ENCODE results near the gene FBXW5.

Gene FBXW5

DNA sequence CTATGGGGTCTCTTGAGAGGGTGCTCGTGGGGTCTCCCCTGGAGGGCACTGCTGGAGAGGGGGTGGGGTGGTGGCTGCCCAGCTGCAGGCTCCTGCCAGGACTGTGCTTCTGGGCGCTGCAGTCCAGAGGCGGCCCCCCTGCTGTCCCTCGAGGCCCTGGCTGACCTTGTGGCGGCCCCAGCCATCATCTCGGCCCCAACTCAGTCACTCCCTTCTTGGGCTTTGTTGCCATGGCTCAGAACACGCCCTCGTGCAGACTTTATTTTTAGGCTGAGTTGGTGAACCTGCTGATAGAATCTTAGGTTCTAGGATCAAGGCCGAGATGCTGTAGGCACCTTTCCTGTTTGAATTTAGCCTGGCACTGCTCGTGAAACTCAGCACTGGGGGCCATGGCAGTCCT lies 22.8 kb downstream of the FBXW5 start:
- Mint-ChIP-seq H3K9me3 (no peaks in the 10 kb centered on the region), H3K4me3 (no peak overlapping the region), H3K4me1 (peaks cover 4% of the 10 kb centered on the region), H3K36me3 (peaks cover 6% of the 10 kb centered on the region), H3K27ac (no peak overlapping the region), H3K27me3 (no peaks in the 10 kb centered on the region)

DNA sequence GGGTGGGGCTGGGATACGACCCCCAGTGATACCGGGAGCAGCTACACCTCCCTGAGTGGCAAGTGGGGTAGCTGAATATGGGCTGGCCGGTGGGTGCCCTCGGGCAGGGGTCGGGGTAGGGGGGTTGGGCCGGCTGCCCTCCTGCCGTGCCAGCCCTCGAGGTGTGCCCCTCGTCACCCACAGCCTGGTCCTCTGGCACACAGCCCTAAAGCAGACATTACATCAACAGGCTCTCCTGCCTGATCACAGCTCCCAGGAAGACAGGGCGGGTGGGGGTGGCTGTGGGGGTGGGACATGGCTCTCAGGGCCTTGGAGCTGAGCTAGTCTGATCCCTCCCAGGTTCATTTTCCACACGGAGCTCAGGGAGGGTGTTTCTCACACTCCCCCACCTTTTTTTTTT lies 23.2 kb downstream of the FBXW5 start:
- H3K9me3 Mint-ChIP-seq = no peaks in the 10 kb centered on the region
- peaks cover 6% of the 10 kb centered on the region for H3K36me3 Mint-ChIP-seq
- H3K4me1 Mint-ChIP-seq = peaks cover 4% of the 10 kb centered on the region
- H3K27me3 Mint-ChIP-seq = no peaks in the 10 kb centered on the region
- no peak overlapping the region for H3K4me3 Mint-ChIP-seq
- no peak overlapping the region for H3K27ac Mint-ChIP-seq

DNA sequence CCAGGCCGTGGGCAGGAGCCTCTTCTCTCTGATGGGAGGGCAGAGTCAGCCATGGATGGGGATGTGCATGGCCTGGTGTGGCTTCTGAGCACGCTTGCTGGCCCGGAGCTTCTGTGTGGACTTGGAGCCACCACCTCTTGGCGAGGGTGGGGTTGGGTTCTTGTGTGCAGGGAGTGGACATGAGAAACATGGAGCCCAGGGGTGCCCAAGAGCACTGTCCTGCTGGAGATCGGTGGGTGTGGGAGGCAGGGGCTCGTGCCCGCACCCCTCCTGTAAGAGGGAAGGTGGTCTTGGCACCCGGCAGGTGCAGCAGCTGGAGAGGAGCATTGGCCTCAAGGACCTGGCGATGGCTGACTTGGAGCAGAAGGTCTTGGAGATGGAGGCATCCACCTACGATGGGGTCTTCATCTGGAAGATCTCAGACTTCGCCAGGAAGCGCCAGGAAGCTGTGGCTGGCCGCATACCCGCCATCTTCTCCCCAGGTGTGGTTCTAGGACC lies 23.8 kb downstream of the FBXW5 start:
- Mint-ChIP-seq H3K9me3 (no peaks in the 10 kb centered on the region), H3K27me3 (no peaks in the 10 kb centered on the region), H3K27ac (peak overlapping the region; percentile 41), H3K36me3 (peaks cover 6% of the 10 kb centered on the region), H3K4me3 (no peak overlapping the region), H3K4me1 (peaks cover 4% of the 10 kb centered on the region)

DNA sequence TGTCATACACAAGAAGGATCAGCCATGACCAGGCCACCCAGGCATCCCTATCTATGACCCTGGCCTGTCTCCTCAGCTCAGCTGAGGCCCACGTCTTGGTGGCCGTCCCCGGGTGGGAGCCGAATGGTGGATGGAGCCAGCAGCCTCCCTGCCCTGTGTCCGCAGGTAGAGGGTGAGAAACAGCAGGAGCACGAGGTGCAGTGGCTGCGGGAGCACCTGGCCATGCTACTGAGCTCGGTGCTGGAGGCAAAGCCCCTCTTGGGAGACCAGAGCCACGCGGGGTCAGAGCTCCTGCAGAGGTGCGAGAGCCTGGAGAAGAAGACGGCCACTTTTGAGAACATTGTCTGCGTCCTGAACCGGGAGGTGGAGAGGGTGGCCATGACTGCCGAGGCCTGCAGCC lies 24.5 kb downstream of the FBXW5 start:
- H3K27ac Mint-ChIP-seq = no peak overlapping the region
- no peaks in the 10 kb centered on the region for H3K27me3 Mint-ChIP-seq
- H3K36me3 Mint-ChIP-seq = peaks cover 6% of the 10 kb centered on the region

DNA sequence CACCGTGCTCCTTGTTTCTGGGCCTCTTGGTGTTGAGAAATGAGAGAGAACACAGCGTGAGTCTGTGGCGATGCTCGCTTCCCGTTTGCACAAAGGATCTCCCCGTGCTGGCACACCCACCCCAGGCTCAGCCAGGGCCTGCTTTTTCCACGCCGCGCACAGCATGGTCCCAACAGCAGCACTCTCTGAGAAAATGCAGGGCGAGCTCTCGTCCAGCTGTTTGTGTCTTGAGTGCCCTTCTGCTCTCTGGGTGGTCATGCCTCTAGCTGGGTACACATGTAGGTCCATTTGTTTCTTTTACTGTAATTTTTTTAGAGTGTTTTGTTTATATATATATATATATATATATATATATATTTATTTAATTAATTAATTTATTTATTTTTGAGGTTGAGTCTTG lies 26.6 kb downstream of the FBXW5 start:
- Mint-ChIP-seq H3K27me3 (no peaks in the 10 kb centered on the region), H3K4me3 (no peak overlapping the region), H3K9me3 (no peaks in the 10 kb centered on the region), H3K27ac (no peak overlapping the region), H3K4me1 (peaks cover 7% of the 10 kb centered on the region), H3K36me3 (peaks cover 4% of the 10 kb centered on the region)

More for the DNA sequence above, 24.5 kb downstream of the FBXW5 start:
- Mint-ChIP-seq H3K4me1 (peaks cover 4% of the 10 kb centered on the region), H3K9me3 (no peaks in the 10 kb centered on the region), H3K4me3 (no peak overlapping the region)

DNA sequence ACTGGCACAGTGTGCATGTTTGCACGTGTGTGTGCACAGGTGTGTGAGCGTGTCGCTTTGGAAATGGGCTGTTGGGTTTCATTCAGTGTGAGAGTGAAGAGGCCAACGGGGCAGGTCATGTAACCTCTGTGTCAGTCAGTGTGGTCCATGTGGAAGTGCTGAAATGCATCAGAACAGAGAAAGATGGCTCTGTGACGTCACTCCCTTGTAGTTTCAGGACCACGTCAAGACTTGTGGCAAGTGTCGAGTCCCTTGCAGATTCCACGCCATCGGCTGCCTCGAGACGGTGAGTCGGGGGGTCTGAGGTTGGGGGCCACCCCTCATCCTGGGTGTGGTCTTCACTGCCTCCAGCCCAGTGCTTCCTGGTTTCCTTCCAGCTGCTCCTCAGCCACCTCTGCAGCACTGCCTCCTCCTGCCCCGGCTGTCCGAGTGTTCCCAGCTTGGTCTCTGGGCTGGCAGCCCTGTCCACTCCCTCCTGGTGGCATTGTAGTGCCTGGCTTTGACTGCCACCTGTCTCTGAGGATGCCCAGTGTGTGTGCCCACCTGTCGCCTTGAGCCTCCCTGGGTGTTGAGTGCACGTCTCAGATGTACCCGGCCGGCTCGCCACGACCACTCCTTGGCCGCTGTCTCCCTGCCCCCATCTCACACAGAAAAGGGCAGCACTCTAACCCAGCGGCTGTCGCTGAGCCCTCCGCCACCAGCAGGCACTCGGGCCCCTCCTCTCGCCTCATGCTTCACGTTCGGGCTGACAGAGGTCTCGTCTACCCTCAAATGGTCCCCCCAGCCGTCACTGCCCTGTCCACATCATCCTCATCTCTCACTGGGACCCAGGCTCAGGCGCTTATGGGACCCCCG lies 28.0 kb downstream of the FBXW5 start:
- H3K4me3 Mint-ChIP-seq = no peak overlapping the region
- H3K9me3 Mint-ChIP-seq = no peaks in the 10 kb centered on the region
- H3K36me3 Mint-ChIP-seq = peaks cover 4% of the 10 kb centered on the region
- peaks cover 7% of the 10 kb centered on the region for H3K4me1 Mint-ChIP-seq
- no peak overlapping the region for H3K27ac Mint-ChIP-seq
- no peaks in the 10 kb centered on the region for H3K27me3 Mint-ChIP-seq

DNA sequence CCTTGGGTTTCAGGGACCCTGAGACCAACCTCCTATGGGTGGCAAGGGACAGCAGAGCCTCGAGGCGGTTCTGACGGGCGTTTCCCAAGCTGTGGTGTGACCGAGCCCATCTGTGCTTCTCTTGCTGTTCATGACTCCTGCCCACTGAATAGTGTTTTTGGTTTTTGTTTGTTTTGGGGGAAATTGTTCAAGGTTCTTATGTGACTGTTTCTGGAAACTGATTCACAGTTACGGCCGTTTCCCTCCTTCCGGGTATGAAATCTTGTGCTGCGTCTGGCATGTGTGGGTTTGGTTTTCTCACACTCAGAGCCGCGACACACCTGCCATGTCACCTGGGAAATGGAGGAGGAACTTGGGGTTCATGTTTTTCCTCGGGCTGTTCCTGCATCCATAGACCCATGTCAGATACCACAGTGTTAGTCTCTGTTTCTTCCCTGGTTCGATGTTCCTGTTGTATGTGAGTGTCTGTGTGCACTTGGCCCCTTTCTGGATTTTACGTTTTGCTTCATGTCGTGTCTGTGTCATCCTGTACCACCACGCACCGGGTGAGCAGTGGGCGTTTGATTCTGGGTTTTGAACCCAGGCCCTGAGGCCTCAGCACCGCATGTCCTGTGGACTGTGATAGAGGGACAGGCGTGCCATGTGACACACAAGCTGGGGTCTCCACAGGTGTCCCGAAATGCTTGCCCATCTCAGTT lies 28.8 kb downstream of the FBXW5 start:
- Mint-ChIP-seq H3K4me3 (no peak overlapping the region), H3K4me1 (peaks cover 7% of the 10 kb centered on the region), H3K36me3 (peaks cover 4% of the 10 kb centered on the region), H3K27ac (no peak overlapping the region), H3K9me3 (no peaks in the 10 kb centered on the region), H3K27me3 (no peaks in the 10 kb centered on the region)

DNA sequence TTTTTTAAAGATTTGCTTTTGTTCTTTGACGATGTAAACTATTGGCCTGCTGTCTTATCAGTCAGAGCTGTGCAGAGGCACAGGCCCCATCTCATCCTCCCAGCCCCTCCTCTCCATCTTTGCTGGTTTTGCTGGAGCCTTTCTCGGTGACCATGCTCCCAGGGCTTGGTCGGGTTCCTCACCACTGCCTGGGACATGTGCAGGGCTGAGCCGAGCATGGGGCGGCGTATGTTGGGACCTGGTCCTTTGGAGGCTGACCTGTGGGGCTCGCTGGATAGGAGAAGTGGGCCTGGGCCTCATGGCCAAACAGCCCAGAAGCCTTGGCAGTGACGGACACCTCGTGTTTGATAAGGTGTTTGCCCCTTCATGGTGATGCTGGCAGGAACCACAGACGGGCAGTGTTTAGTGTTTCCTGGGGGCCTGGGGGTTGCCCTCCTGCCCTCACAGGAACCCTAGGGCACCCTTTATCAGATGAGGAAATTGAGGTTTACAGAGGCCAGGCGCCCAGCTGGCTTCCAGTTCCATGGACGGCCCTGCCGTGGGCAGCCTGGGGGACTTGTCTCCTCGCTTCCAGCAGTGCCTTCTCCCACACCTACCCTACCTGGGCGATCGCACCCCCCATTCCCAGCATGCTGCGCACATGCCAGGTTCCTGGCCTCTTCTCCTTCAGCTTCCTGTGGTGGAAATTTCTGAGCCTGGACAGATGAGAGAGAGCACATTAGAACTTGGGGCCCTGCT lies 30.7 kb downstream of the FBXW5 start:
- Mint-ChIP-seq H3K9me3 (no peaks in the 10 kb centered on the region), H3K27ac (no peak overlapping the region), H3K4me1 (peaks cover 7% of the 10 kb centered on the region), H3K27me3 (no peaks in the 10 kb centered on the region), H3K4me3 (no peak overlapping the region), H3K36me3 (peaks cover 7% of the 10 kb centered on the region)

DNA sequence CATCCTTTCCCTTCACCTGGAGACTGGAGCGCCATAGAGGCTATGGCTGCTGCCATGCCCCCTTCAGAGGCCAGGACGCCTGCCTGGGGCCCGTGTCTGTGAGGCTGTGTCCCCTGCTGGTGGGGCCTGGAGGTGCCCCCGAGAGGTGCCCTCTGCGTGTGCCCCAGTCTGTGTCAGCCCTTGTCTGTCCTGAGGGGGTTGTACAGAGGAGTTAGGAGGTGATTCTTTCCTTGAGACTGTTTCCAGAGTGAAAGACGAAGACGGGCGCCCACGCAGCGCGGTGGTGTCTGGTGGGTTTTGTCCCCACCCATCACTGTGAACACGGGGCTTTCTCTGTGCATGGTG lies 33.7 kb downstream of the FBXW5 start:
- Mint-ChIP-seq H3K4me3 (no peak overlapping the region), H3K36me3 (peaks cover 3% of the 10 kb centered on the region), H3K9me3 (no peaks in the 10 kb centered on the region), H3K27me3 (no peaks in the 10 kb centered on the region), H3K4me1 (peaks cover 7% of the 10 kb centered on the region), H3K27ac (no peak overlapping the region)

DNA sequence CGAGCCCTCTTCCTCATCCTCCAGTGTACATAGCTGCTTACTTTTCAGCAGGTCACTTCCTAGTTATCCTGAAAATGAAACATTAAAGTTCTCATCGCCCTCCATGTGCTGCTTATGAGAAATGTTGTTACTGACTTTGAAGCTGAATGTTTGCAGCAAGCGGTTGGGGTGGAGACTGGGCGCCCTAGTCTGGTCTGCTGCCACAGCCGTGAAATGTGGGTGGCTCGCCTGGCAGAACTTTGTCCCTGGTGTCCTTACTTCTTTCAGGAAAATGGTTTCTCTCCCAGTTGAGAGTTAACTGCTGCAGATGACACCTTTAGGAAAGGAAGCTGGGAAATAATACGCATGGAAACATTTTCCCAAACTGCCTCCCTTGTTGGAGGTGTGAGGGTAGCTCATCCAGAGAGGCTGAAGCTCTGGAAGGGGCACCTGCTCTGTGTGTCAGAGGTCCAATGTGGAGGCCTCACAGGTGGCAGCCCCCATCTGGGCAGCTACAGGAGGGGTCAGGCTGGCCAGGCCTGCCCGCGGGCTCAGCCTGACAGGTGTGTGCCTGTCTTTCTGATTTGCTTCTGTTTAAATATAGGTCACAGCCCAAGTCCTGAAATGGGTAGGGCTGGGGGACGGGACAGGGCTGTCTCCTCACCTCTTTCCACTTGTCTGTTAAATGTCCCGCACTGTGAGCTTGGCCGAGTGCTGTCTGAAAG lies 34.2 kb downstream of the FBXW5 start:
- Mint-ChIP-seq H3K4me3 (no peak overlapping the region), H3K36me3 (peaks cover 3% of the 10 kb centered on the region), H3K9me3 (no peaks in the 10 kb centered on the region), H3K4me1 (peaks cover 10% of the 10 kb centered on the region), H3K27me3 (no peaks in the 10 kb centered on the region), H3K27ac (no peak overlapping the region)

DNA sequence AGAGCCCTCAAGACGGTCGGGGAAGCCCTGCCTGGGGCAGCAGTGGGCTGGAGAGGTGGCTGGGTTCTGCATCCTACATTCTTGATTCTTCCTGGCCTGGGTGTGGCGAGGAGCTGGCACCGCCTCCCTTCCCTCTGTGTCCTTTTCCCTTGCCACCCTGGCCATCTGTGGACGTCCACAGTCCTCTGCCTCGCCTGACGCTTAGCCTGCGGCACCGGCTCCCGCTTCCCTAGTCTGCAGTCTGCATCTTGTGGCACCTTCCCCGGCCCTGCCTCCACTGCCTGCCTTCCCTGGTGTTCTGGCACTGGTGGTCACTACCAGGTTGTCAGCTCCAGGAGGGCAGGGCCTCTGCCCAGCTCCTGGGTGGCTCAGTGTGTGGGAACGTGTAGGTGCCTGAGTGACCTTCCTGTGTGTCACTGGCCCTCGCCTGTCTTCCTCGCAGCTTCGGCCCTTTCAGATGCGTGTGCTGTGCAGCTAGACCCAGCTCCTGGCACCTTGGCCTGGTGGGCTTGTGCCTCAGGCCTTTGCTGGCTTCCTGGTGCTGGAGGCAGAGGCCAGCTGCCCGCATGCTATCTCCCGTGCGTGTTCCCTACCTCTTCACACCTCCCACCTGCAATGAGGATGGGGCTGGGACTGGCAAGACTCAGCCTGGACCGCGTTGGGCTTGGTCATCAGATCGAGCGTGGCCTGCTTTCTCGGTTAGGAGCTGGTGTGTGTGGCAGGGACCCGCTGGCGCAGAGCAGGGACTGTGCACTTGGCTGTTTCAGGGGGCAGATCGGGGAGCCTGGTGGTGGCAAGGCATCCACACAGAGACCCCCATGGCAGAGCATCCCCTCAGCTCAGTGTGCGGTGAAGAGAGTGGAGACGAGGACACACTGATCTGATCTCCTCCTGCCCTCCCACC lies 37.3 kb downstream of the FBXW5 start:
- H3K9me3 Mint-ChIP-seq = no peaks in the 10 kb centered on the region
- no peak overlapping the region for H3K27ac Mint-ChIP-seq
- no peak overlapping the region for H3K4me3 Mint-ChIP-seq
- no peaks in the 10 kb centered on the region for H3K27me3 Mint-ChIP-seq
- H3K4me1 Mint-ChIP-seq = peaks cover 22% of the 10 kb centered on the region
- peaks cover 7% of the 10 kb centered on the region for H3K36me3 Mint-ChIP-seq

DNA sequence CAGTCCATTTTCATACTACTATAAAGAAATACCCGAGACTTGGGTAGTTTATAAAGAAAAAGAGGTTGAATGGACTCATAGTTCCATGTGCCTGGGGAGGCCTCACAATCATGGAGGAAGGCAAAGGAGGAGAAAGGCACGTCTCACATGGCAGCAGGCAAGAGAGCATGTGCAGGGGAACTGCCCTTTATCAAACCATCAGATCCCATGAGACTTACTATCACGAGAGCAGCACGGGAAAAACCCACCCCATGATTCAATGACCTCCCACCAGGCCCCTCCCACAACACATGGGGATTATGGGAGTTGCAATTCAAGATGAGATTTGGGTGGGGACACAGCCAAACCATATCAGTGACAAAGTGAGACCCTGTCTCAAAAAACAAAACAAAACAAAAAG lies 38.3 kb downstream of the FBXW5 start:
- H3K27ac Mint-ChIP-seq = no peak overlapping the region
- H3K4me3 Mint-ChIP-seq = no peak overlapping the region
- H3K4me1 Mint-ChIP-seq = peaks cover 32% of the 10 kb centered on the region
- no peaks in the 10 kb centered on the region for H3K9me3 Mint-ChIP-seq
- no peaks in the 10 kb centered on the region for H3K27me3 Mint-ChIP-seq
- peaks cover 10% of the 10 kb centered on the region for H3K36me3 Mint-ChIP-seq

DNA sequence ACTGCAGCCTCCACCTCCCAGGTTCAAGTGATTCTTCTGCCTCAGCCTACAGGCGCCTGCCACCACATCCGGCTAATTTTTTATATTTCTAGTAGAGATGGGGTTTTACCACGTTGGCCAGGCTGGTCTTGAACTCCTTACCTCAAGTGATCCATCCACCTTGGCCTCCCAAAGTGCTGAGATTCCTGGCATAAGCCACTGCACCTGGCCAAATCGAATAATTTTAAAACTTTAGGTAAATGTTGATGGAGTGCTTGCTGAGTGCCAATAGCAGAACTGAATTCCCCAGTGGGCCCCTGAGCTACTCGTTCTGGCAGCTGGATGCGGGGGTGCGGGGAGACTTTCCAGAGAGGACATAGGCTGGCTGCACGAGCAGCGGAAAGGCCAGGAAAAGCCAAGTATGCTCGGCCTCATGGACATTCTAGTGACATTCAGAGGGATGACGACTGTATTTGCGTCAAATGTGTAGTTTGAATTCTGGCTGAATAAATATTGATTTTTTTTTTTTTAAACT lies 41.4 kb downstream of the FBXW5 start:
- H3K36me3 Mint-ChIP-seq = peaks cover 12% of the 10 kb centered on the region
- H3K4me3 Mint-ChIP-seq = peak overlapping the region; percentile 33
- no peaks in the 10 kb centered on the region for H3K9me3 Mint-ChIP-seq
- no peak overlapping the region for H3K27ac Mint-ChIP-seq
- peaks cover 46% of the 10 kb centered on the region for H3K4me1 Mint-ChIP-seq
- no peaks in the 10 kb centered on the region for H3K27me3 Mint-ChIP-seq

DNA sequence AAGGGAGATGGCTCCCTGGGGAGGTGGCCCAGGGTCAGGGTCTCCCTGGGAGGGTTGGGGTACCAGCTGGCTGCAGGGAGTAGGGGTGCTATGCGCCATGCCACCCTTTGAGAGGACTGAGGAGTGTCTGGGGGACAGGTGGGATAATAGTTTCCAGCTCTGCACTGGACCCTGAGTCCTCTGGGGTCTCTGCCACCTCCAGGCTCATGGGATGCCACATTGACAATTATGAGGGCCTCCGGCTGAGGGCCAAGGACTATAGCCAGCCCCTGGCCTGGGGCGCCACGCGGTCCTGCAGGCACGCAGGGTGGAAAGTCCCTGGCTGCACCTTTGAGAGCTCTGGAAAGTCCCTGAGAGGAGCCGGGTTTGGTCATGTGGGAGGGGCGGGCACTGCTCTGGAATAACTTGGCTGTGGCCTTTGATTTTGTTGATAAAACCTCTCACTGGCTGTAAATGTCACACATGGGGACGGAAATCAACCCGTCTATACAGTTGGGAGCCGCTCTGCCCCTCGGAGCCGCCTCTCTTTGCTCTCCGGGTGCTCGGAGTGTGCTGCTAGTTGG lies 42.2 kb downstream of the FBXW5 start:
- Mint-ChIP-seq H3K4me3 (peak overlapping the region; percentile 75), H3K9me3 (no peaks in the 10 kb centered on the region), H3K27ac (peak overlapping the region; percentile 89), H3K4me1 (peaks cover 46% of the 10 kb centered on the region), H3K27me3 (no peaks in the 10 kb centered on the region), H3K36me3 (peaks cover 12% of the 10 kb centered on the region)

All from activated naive CD4-positive, alpha-beta T cell treated with anti-CD3 and anti-CD28 coated beads, Interleukin-2, amount 50 U/mL, for 24 hours (primary cell).